ENCODE data around the gene MAP1S.

The MAP1S gene, protein sequence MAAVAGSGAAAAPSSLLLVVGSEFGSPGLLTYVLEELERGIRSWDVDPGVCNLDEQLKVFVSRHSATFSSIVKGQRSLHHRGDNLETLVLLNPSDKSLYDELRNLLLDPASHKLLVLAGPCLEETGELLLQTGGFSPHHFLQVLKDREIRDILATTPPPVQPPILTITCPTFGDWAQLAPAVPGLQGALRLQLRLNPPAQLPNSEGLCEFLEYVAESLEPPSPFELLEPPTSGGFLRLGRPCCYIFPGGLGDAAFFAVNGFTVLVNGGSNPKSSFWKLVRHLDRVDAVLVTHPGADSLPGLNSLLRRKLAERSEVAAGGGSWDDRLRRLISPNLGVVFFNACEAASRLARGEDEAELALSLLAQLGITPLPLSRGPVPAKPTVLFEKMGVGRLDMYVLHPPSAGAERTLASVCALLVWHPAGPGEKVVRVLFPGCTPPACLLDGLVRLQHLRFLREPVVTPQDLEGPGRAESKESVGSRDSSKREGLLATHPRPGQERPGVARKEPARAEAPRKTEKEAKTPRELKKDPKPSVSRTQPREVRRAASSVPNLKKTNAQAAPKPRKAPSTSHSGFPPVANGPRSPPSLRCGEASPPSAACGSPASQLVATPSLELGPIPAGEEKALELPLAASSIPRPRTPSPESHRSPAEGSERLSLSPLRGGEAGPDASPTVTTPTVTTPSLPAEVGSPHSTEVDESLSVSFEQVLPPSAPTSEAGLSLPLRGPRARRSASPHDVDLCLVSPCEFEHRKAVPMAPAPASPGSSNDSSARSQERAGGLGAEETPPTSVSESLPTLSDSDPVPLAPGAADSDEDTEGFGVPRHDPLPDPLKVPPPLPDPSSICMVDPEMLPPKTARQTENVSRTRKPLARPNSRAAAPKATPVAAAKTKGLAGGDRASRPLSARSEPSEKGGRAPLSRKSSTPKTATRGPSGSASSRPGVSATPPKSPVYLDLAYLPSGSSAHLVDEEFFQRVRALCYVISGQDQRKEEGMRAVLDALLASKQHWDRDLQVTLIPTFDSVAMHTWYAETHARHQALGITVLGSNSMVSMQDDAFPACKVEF

GRCh38 chr19:17718947-17719711 is at the start of gene MAP1S:
Gene MAP1S (plus strand): TSS chr19:17719480. CDS start chr19:17719503, 23 bp downstream.
- peak; percentile 54 to 61 for DNase-seq

GRCh38 chr19:17671906-17672305 is 47.4 kb upstream of the MAP1S start:
- peak; percentile 13 to 24 for DNase-seq

- no peak for DNase-seq
These were observed 45.1 kb upstream of the MAP1S start for GRCh38 chr19:17673937-17674799.

- DNase-seq = no peak
These were observed 43.0 kb upstream of the MAP1S start for GRCh38 chr19:17676295-17676694.

DNA sequence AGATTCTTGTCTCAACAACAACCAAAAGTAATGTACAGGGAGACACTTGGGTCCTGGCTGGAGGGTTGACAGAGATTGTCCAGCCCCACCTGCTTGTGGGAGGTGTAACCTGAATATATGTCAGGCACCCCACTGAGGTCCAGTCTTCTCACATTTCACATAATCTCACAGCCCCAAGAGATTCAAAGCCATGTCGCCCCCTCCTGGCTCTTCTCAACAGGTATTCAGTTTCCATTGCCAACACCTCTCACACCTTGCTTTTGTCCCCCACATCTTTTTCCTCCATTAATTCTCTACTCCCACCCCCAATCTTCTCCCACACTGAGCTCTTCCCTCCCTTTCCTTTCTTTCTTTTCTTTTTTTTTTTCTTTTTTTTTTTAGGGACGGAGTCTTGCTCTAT is 42.3 kb upstream of the MAP1S start:
- no peak for DNase-seq

- DNase-seq = no peak
These were observed 40.4 kb upstream of the MAP1S start for GRCh38 chr19:17678836-17679235.

DNA sequence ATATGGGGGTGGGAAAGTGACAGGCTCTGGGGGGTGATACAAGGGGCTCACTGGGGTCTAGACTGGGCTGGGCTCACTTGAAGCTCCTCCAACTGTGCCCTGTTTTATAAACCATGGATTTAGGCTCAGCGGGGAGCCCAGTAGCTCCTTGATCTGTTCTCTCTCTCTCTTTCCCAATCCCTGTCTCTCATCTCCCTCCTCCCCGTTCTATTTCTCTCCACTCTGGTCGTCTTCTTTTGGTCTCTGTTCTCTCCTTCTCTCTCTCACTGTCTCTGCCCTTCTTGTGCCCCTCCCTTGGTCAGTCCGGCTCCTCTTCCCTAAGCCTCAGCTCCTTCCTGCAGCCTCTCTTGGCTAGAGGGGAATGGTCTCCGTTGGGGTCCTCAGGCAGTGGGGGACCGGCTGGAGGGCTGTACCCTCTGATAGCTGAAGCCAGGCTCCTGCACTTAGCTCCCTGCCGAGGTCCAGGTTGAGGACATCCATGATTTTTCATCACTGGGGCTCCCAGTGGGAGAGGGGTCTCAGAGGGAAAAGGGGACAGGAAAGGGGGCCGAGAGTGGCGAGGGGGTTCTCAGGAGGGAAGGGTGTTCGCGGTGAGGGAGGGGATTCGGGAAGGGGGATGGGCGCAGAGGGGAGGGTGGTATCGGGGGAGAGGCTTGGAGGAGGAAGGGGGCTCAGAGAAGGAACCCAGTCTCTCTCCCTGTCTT is 39.6 kb upstream of the MAP1S start:
- no peak for DNase-seq

- peak; percentile 62 to 80 for DNase-seq
These were observed 39.0 kb upstream of the MAP1S start for GRCh38 chr19:17680230-17680722.

DNA sequence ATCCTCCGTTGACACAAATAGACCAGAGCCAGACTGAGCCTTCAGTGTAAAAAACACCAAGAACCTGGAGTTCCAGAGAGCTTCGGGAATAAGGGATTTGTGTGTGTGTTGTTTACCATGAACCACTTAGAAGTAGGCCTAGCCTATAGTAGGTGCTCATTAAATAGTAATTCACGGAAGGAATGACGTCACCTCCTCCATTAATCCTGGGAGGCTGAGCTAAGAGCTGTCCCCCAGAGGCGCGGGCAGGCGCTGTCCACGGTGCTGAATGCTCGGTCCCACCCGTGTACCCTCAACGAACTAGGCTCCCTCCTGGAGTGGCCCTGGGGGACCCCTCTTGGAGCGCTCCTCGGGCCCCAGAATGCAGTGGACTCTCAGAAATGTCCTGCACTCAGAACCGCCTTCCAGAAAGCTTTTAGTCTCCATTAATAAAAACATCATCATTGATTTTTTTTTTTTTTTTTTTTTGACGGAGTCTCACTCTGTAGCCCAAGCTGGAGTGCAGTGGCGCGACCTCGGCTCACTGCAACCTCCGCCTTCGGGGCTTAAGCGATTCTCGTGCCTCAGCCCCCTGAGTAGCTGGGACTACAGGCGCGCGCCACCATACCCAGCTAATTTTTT is 37.7 kb upstream of the MAP1S start:
- peak; percentile 14 to 18 for DNase-seq

DNA sequence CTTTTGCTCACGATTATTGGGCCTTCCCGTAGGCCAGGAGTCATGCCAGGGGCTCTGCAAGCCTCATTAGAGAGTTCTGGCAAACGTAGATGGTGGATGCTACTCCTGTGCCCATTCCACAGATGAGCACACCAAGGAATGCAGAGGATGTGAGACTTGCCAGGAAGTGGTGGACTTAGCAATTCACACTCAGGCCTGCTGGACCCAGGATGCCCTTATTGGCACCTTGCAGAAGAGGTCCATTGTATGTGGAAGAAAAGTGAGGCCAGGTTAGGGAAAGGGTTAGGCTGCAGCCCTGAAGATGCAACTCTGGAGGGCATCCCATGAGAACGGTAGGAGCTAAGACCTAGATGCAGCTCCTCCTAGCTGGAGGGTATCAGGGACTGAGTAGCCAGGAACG is 37.0 kb upstream of the MAP1S start:
- no peak for DNase-seq

DNA sequence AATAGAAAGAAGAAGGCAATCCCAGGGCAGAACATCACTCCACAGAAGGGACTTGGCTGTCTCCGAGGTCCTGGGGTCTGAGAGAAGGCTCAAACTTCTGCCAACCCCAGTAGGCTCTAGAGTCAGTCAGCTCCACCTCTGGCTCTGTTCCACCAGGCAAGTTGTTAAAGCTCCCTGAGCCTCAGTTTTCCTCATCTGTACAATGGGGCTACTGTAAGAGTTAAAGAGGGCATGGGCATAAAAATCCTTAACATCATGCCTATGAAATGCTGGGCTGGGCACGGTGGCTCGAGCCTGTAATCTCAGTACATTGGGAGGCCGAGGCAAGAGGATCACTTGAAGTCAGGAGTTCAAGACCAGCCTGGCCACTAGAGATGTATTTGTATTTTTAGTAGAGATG is 36.2 kb upstream of the MAP1S start:
- DNase-seq = no peak

GRCh38 chr19:17684256-17684655 is 35.0 kb upstream of the MAP1S start:
- no peak for DNase-seq

- no peak for DNase-seq
These were observed 33.7 kb upstream of the MAP1S start for GRCh38 chr19:17685451-17686022.

DNA sequence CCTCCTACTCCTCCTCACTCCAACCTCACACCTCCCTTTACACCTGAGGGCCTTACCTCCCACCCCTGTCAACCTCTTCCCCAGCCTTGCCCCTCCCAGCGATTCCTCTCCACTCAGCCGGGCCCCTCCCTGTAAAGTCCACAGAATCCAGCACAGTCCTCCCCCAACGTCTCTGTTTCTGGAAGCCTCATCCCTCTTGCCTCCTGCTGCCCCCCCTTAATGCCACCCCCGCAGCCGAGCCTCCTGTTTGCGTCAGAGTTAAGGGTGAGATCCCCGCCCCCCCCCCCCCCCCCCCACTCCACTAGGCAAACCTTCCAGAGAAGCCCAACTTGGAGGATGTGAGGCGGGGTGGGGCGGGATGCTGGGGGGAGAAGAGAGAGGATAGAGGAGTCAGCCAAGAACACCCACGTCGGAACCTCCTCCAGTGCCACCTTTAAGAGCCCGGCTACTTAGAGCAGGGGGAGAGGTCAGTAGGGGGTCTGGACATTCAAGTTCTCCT is 33.2 kb upstream of the MAP1S start:
- no peak for DNase-seq

DNA sequence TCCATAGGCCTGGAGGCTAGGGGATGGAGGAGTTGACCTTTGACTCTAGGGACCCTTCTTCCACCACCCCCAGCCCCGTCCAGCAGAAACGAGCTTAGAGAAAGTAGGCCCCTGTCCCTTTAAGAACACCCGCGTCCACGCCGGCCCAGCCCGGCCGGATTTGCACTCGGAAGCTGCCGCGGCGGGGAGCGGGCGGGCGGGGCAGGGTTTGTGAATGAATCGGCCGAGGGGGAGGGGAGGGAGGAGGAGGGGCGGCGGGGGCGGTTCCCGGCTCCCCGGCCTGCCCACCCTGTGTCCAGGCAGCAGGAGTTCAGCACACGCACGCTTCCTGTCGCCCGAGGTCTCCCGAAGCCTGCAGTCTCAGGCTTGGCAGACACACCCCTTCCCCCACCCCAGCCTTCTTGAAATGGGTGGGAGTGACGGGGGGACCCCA is 32.7 kb upstream of the MAP1S start:
- no peak for DNase-seq

- DNase-seq = no peak
These were observed 32.0 kb upstream of the MAP1S start for GRCh38 chr19:17687141-17687856.

DNA sequence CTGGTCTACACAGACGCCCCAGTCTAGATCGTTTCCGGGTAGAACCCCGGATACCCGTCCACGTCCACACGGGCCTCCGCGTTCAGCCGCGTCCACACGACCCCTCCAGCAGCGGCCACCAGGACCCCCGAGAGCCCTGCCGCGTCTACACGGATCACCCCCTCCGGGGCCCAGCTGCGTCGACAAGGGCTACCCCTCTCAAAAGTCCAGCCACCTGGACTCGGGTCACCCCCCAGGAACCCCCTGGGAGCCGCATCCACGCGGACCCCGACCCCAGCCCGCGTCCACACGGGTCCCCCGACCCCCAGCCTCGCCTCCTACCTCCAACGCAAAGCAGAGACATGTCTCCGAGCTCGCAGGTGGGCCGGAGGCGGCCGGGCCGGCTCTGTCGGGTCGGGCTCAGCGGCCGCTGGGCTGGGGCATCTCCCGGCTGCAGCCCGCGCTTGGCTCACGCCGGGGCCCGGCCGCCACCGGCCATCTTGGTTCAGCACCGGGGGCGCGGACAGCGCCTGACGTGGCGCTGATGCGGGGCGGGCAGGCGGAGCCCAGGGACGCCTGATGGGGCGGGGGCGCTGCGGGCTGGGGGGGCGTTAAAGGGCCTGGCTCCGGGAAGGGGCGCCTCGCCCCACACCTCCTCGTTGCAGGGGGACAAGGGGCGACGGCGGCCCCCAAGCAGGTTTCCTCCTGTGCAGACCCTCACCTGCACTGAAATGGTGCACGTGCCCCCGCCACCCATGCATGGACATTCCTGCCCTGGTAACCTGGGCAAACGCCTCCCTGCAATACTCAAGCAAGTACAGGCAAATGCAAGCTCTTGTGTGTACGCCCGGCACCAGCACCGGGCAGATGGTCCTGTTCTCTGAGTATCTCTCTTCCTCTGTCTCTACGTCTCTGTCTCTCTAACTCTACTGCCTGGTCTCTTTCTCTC is 31.2 kb upstream of the MAP1S start, which contains the start of gene UNC13A:
TSS of gene UNC13A (minus strand) at position 498 of the 928 bp plus-strand sequence. CDS start at position 343, 155 bp downstream.
- peak in 1 of 2 donors; percentile 29 for DNase-seq

All from CD4-positive, alpha-beta T cell treated with Interleukin-4 for 1 hour (primary cell).